Keratinocyte (primary cell): ENCODE data around the gene GSN. TPM values are rescaled to one million over a fixed set of nuclear protein-coding genes. Genes with fewer than 3 reads are reported as not detected.

ENCODE experiments used
- DNase-seq: peaks from one replicate; pipeline ENCODE4 v3.0.0-alpha.2; 2011; ENCODE audit warnings: low read depth, missing footprints, low spot score
- FAIRE-seq: peaks from 2 replicates; lab custom pipeline; 2011; peaks lifted over from hg19 to GRCh38; lab: Jason Lieb, UNC
- H2AFZ ChIP-seq: 2 replicates; pipeline ENCODE4 v1.6.0; 2012; ENCODE audit warnings: low read length, control low read depth, inconsistent platforms; ENCODE audit not compliant: control insufficient read depth
- H3K27ac ChIP-seq: 2 replicates; pipeline ENCODE4 v1.5.1; 2011; ENCODE audit warnings: low read length; ENCODE audit not compliant: control insufficient read depth, insufficient read depth
- H3K27me3 ChIP-seq: 3 replicates; pipeline ENCODE4 v1.6.0; 2011; ENCODE audit warnings: low read length; ENCODE audit not compliant: control insufficient read depth, insufficient read depth; ENCODE audit errors: extremely low read depth
- H3K36me3 ChIP-seq, 2 experiments: 2 replicates in 1 of 2; 3 replicates in 1 of 2; pipeline ENCODE4 v1.5.1; 2011; ENCODE audit warnings: low read length in 2 of 2, mild to moderate bottlenecking in 1 of 2; ENCODE audit not compliant: control insufficient read depth in 2 of 2, insufficient read depth in 2 of 2; ENCODE audit errors: extremely low read depth in 1 of 2
- H3K4me1 ChIP-seq: 3 replicates; pipeline ENCODE4 v1.5.1; 2011; ENCODE audit warnings: low read length; ENCODE audit not compliant: control insufficient read depth, insufficient read depth; ENCODE audit errors: extremely low read depth
- H3K4me2 ChIP-seq: 3 replicates; pipeline ENCODE4 v1.6.0; 2011; ENCODE audit warnings: low read depth, low read length; ENCODE audit not compliant: control insufficient read depth, insufficient read depth; ENCODE audit errors: extremely low read depth
- H3K4me3 ChIP-seq, 3 experiments: fragments of 200-600 bp in 1 of 3; sonication (generic) in 1 of 3; 2 replicates in 2 of 3; 3 replicates in 1 of 3; pipeline ENCODE4 v1.5.1; 2011 to 2016; ENCODE audit warnings: low read length in 3 of 3, mild to moderate bottlenecking in 3 of 3, control low read depth in 2 of 3, inconsistent platforms in 1 of 3, low read depth in 1 of 3, mixed read lengths in 1 of 3, mixed run types in 1 of 3, moderate library complexity in 1 of 3; ENCODE audit not compliant: control insufficient read depth in 2 of 3, insufficient read depth in 2 of 3; ENCODE audit errors: extremely low read depth in 1 of 3
- H3K79me2 ChIP-seq: 2 replicates; pipeline ENCODE4 v1.6.0; 2012; ENCODE audit warnings: low read length; ENCODE audit not compliant: control insufficient read depth, insufficient read depth
- H3K9ac ChIP-seq: 3 replicates; pipeline ENCODE4 v1.6.0; 2011; ENCODE audit warnings: low read length; ENCODE audit not compliant: control insufficient read depth, insufficient read depth; ENCODE audit errors: extremely low read depth
- H3K9me1 ChIP-seq: 3 replicates; pipeline ENCODE4 v1.6.0; 2011; ENCODE audit warnings: low read length; ENCODE audit not compliant: control insufficient read depth, insufficient read depth; ENCODE audit errors: extremely low read depth
- H3K9me3 ChIP-seq: 2 replicates; pipeline ENCODE4 v1.5.1; 2012; ENCODE audit warnings: low read depth, low read length; ENCODE audit not compliant: control insufficient read depth
- H4K20me1 ChIP-seq: 3 replicates; pipeline ENCODE4 v1.6.0; 2011; ENCODE audit warnings: low read length; ENCODE audit not compliant: control insufficient read depth, insufficient read depth; ENCODE audit errors: extremely low read depth
- CTCF ChIP-seq, 3 experiments: IDR thresholded peaks in 1 of 3; conservative IDR thresholded peaks in 1 of 3; optimal IDR thresholded peaks in 1 of 3; 2 replicates in 2 of 3; 3 replicates in 1 of 3; pipeline versions ENCODE3 to v1.5.1; 2011; ENCODE audit warnings: low read length in 3 of 3, mild to moderate bottlenecking in 3 of 3, moderate library complexity in 2 of 3, control low read depth in 1 of 3, inconsistent platforms in 1 of 3; ENCODE audit not compliant: insufficient read depth in 2 of 3; ENCODE audit errors: extremely low read depth in 1 of 3
- EZH2 ChIP-seq: IDR thresholded peaks from one replicate; pipeline ENCODE4 v1.6.1; 2012; ENCODE audit warnings: inconsistent platforms, mild to moderate bottlenecking, low read length, moderate library complexity
- dilution Hi-C: fragments of 300-500 bp; cut with MboI; formaldehyde crosslinking; loops from one replicate; pipeline ENCODE4 v1.7.0; 2020; ENCODE audit warnings: low sequenced_read_pairs; ENCODE audit not compliant: extremely low pct_ligation_motif_present
- polyA plus RNA-seq, 5 experiments: library from polyadenylated mRNA; depleted of rRNA in 3 of 5; stranded (reverse) in 3 of 5; stranded (forward) in 1 of 5; unstranded in 1 of 5; fragments of >200 nt; gene quantifications; 1 replicate in 1 of 5; 2 replicates in 3 of 5; 3 replicates in 1 of 5; pipeline versions ENCODE4 v1.2.1 to v1.2.3, GENCODE V29; 2011 to 2012; ENCODE audit warnings: missing spikeins in 2 of 5, low read depth in 1 of 5, low replicate concordance in 1 of 5

GSN gene
- polyA plus RNA-seq, 1 donor (not counting 4 experiments of a cell fraction or from before 2014, with no cell fraction given), result 166 TPM

GRCh38 chr9:121227862-121228261 is 40.1 kb upstream of the GSN start:
- Histone ChIP-seq H2AFZ (no peak overlapping the region), H3K9me3 (no peaks in the 10 kb centered on the region), H3K79me2 (no peaks in the 10 kb centered on the region), H3K36me3 (no peaks in the 10 kb centered on the region), H4K20me1 (no peaks in the 10 kb centered on the region), H3K4me2 (no peak overlapping the region), H3K4me3 (no peak overlapping the region), H3K27ac (no peak overlapping the region), H3K27me3 (no peaks in the 10 kb centered on the region), H3K4me1 (peaks cover 5% of the 10 kb centered on the region), H3K9ac (no peak overlapping the region), H3K9me1 (no peaks in the 10 kb centered on the region)
- DNase-seq (no peak), FAIRE-seq (no peak)
- TF ChIP-seq EZH2, result no peak
- dilution Hi-C loops, result no loop called here

- no peaks in the 10 kb centered on the region for H3K9me3 ChIP-seq
- dilution Hi-C loops, result no loop called here
- H3K27me3 ChIP-seq, result no peaks in the 10 kb centered on the region
- no peak overlapping the region for H3K27ac ChIP-seq
- no peaks in the 10 kb centered on the region for H3K36me3 ChIP-seq
- FAIRE-seq, result no peak
- H3K79me2 ChIP-seq, result no peaks in the 10 kb centered on the region
- peaks cover 22% of the 10 kb centered on the region for H3K4me1 ChIP-seq
- no peak for DNase-seq
- no peak overlapping the region for H3K9ac ChIP-seq
- TF ChIP-seq CTCF (optimal IDR thresholded peaks at IDR 0.05 in 1 of 3, IDR thresholded peaks at IDR 0.05 in 1 of 3, conservative IDR thresholded peaks at IDR 0.05 in 1 of 3; ENCODE audit: extremely low read depth in 1 of 3, insufficient read depth in 2 of 3, low read length in 3 of 3), result no peak
- no peak for TF ChIP-seq EZH2
- no peak overlapping the region for H2AFZ ChIP-seq
- no peaks in the 10 kb centered on the region for H4K20me1 ChIP-seq
- H3K9me1 ChIP-seq, result no peaks in the 10 kb centered on the region
- H3K4me2 ChIP-seq, result no peak overlapping the region
- H3K4me3 ChIP-seq, result no peak overlapping the region
Measured at GRCh38 chr9:121230256-121230655, 37.7 kb upstream of the GSN start.

- no peak overlapping the region for H3K9ac ChIP-seq
- no peaks in the 10 kb centered on the region for H3K79me2 ChIP-seq
- no peaks in the 10 kb centered on the region for H3K9me3 ChIP-seq
- no peak overlapping the region for H3K4me2 ChIP-seq
- H2AFZ ChIP-seq, result no peak overlapping the region
- H3K27me3 ChIP-seq, result no peaks in the 10 kb centered on the region
- no peak for DNase-seq
- no peak overlapping the region for H3K4me3 ChIP-seq
- TF ChIP-seq CTCF (optimal IDR thresholded peaks at IDR 0.05 in 1 of 3, IDR thresholded peaks at IDR 0.05 in 1 of 3, conservative IDR thresholded peaks at IDR 0.05 in 1 of 3; ENCODE audit: extremely low read depth in 1 of 3, insufficient read depth in 2 of 3, low read length in 3 of 3) (no peak), EZH2 (no peak)
- dilution Hi-C loops, result no loop called here
- H3K36me3 ChIP-seq, result no peaks in the 10 kb centered on the region
- H4K20me1 ChIP-seq, result no peaks in the 10 kb centered on the region
- H3K4me1 ChIP-seq, result peaks cover 17% of the 10 kb centered on the region
- H3K27ac ChIP-seq, result no peak overlapping the region
- H3K9me1 ChIP-seq, result no peaks in the 10 kb centered on the region
- FAIRE-seq, result no peak
Measured at GRCh38 chr9:121232251-121232650, 35.7 kb upstream of the GSN start.
